PC-9 (cell line): ENCODE results near the gene MTCL1. TPM values are rescaled to one million over a fixed set of nuclear protein-coding genes. Genes with fewer than 3 reads are reported as not detected.

ENCODE experiments used
- BruUV-seq: library from RNA; stranded (reverse); fragments of 400-500 nt; replicated peaks from 2 replicates; lab custom pipeline; 2021; lab: Mats Ljungman, UMichigan
- CTCF ChIA-PET: fragments of 300-600 bp; sonication (Branson Sonifier 250); formaldehyde crosslinking; loops from one replicate; lab custom pipeline; 2022; ENCODE audit warnings: antibody characterized with exemption; lab: Charles Lee
- POLR2A ChIA-PET: fragments of 300-600 bp; sonication (Branson Sonifier 250); formaldehyde crosslinking; loops from one replicate; lab custom pipeline; 2022; ENCODE audit warnings: antibody characterized with exemption; ENCODE audit not compliant: unreplicated experiment; lab: Charles Lee
- DNase-seq, 2 experiments: peaks; one replicate each; pipeline versions ENCODE4 v3.0.0 to v3.0.0-alpha.2; 2015 to 2022; ENCODE audit warnings: mixed read lengths in 1 of 2
- H2AFZ ChIP-seq: fragments of 200-600 bp; sonication (generic); 2 replicates; pipeline ENCODE4 v1.8.1; 2017; ENCODE audit warnings: antibody characterized with exemption
- H3F3A ChIP-seq: fragments of 200-600 bp; sonication (generic); 2 replicates; pipeline ENCODE4 v1.8.1; 2017; ENCODE audit warnings: antibody characterized with exemption, mild to moderate bottlenecking, low read depth; ENCODE audit not compliant: insufficient read depth
- H3K27ac ChIP-seq: fragments of 200-600 bp; sonication (generic); 2 replicates; pipeline ENCODE4 v1.6.1; 2016; ENCODE audit warnings: mixed run types
- H3K27me3 ChIP-seq: fragments of 200-600 bp; sonication (generic); 2 replicates; pipeline ENCODE4 v1.6.1; 2016; ENCODE audit warnings: low read depth, mixed run types; ENCODE audit not compliant: insufficient read depth
- H3K36me3 ChIP-seq: fragments of 200-600 bp; sonication (generic); 2 replicates; pipeline ENCODE4 v1.6.1; 2016; ENCODE audit warnings: low read depth, mixed run types
- H3K4me1 ChIP-seq: fragments of 200-600 bp; sonication (generic); replicated peaks from 2 replicates; pipeline ENCODE4 v1.6.1; 2016; ENCODE audit warnings: mixed run types; ENCODE audit not compliant: insufficient read depth
- H3K4me2 ChIP-seq: fragments of 200-600 bp; sonication (generic); 2 replicates; pipeline ENCODE4 v1.6.1; 2017; ENCODE audit warnings: mixed run types
- H3K4me3 ChIP-seq: fragments of 200-600 bp; sonication (generic); 2 replicates; pipeline ENCODE4 v1.6.1; 2016; ENCODE audit warnings: mixed run types
- H3K79me2 ChIP-seq: fragments of 200-600 bp; sonication (generic); 2 replicates; pipeline ENCODE4 v1.6.1; 2017; ENCODE audit warnings: low read depth, mixed run types
- H3K9me2 ChIP-seq: fragments of 200-600 bp; sonication (generic); 2 replicates; pipeline ENCODE4 v1.8.1; 2017; ENCODE audit warnings: mild to moderate bottlenecking; ENCODE audit not compliant: insufficient read depth
- H3K9me3 ChIP-seq: fragments of 200-600 bp; sonication (generic); 2 replicates; pipeline ENCODE4 v1.8.1; 2016; ENCODE audit warnings: low read depth; ENCODE audit not compliant: insufficient read depth
- H4K20me1 ChIP-seq: fragments of 200-600 bp; sonication (generic); 2 replicates; pipeline ENCODE4 v1.8.1; 2017; ENCODE audit not compliant: insufficient read depth
- EZH2 ChIP-seq: fragments of 200-600 bp; sonication (generic); IDR thresholded peaks from 2 replicates; pipeline ENCODE4 v1.8.0; 2017; ENCODE audit warnings: antibody characterized with exemption, low read depth
- intact Hi-C: fragments of 100-400 bp; cut with micrococcal nuclease; formaldehyde crosslinking; loops from one replicate; pipeline ENCODE4 v1.10.0; 2022; ENCODE audit not compliant: unreplicated experiment
- total RNA-seq: library from RNA; stranded (reverse); gene quantifications from 2 replicates; pipeline ENCODE4 v1.2.3, GENCODE V29; 2021
- TF ChIP-seq, protein P1 (sequence below): fragments of 200-600 bp; sonication (generic); conservative IDR thresholded peaks from 2 replicates; pipeline ENCODE4 v1.6.1; 2017; ENCODE audit warnings: mixed run types, antibody characterized with exemption, mild to moderate bottlenecking, moderate library complexity

MTCL1 gene
- total RNA-seq, 1 experiment from 2014 or later, result 29.6 TPM

DNA sequence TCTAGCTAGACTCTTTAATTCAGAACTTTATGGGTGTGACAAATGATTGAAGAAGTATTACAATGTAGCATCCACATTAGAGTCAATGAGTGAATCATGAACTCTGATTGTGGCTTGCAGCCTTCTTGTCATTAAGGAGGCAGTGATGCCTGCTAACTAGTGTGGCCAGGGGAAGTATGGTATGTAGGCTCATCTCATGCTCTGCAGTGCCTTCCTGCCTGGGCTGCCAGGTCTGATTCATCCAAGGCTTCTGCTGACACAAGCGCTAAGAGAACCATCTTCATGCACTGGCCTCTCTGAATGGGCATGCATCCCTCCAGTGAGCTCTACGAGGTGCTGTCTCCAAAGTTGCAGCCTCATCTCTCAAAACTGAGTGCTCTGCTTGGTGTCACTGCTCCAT, 144.3 kb downstream of the MTCL1 start:
- H2AFZ ChIP-seq, result no peak overlapping the region
- H3K4me2 ChIP-seq, result no peak overlapping the region
- BruUV-seq, result no TSS peak
- no peak overlapping the region for H3K4me3 ChIP-seq
- no peaks in the 10 kb centered on the region for H3K9me3 ChIP-seq
- DNase-seq, result no peak
- ChIA-PET POLR2A (no interaction called here), CTCF (no interaction called here)
- H3K36me3 ChIP-seq, result no peaks in the 10 kb centered on the region
- intact Hi-C loops, result no loop called here
- no peaks in the 10 kb centered on the region for H3K79me2 ChIP-seq
- H3K27me3 ChIP-seq, result no peaks in the 10 kb centered on the region
- no peaks in the 10 kb centered on the region for H4K20me1 ChIP-seq
- TF ChIP-seq, protein P1, sequence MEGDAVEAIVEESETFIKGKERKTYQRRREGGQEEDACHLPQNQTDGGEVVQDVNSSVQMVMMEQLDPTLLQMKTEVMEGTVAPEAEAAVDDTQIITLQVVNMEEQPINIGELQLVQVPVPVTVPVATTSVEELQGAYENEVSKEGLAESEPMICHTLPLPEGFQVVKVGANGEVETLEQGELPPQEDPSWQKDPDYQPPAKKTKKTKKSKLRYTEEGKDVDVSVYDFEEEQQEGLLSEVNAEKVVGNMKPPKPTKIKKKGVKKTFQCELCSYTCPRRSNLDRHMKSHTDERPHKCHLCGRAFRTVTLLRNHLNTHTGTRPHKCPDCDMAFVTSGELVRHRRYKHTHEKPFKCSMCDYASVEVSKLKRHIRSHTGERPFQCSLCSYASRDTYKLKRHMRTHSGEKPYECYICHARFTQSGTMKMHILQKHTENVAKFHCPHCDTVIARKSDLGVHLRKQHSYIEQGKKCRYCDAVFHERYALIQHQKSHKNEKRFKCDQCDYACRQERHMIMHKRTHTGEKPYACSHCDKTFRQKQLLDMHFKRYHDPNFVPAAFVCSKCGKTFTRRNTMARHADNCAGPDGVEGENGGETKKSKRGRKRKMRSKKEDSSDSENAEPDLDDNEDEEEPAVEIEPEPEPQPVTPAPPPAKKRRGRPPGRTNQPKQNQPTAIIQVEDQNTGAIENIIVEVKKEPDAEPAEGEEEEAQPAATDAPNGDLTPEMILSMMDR, result no peak
- TF ChIP-seq EZH2, result no peak
- no peaks in the 10 kb centered on the region for H3K4me1 ChIP-seq
- no peaks in the 10 kb centered on the region for H3F3A ChIP-seq
- no peak overlapping the region for H3K27ac ChIP-seq
- H3K9me2 ChIP-seq, result no peaks in the 10 kb centered on the region

DNA sequence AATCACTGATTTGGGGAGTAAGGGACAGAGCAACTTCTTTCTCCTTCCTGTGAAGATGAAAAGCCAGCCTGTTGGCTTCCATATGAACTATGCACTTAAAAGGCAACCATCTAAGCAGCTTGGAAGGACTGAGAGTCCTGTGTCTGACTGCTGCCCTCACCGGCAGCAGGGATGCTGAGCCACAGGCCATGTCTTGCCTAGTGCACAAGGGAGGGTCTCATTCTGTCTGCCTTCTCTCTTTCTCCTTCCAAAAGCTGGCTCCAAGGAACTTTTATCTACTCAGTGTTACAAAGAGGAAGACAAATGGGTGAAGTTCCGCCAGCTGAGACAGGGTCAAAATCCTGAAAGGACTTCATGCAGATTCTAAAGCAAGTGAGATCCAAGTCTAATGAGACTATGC, 146.3 kb downstream of the MTCL1 start:
- Histone ChIP-seq H3K9me2 (no peaks in the 10 kb centered on the region), H3K9me3 (no peaks in the 10 kb centered on the region), H3K4me2 (no peak overlapping the region), H4K20me1 (no peaks in the 10 kb centered on the region), H3K27me3 (no peaks in the 10 kb centered on the region), H3K4me3 (no peak overlapping the region), H2AFZ (no peak overlapping the region), H3K27ac (no peak overlapping the region), H3K4me1 (no peaks in the 10 kb centered on the region), H3K79me2 (no peaks in the 10 kb centered on the region), H3F3A (no peaks in the 10 kb centered on the region), H3K36me3 (no peaks in the 10 kb centered on the region)
- no peak for DNase-seq
- no TSS peak for BruUV-seq
- POLR2A ChIA-PET, result no interaction called here
- CTCF ChIA-PET, result no interaction called here
- TF ChIP-seq EZH2, result no peak
- TF ChIP-seq, protein P1, result no peak
- intact Hi-C loops, result no loop called here

DNA sequence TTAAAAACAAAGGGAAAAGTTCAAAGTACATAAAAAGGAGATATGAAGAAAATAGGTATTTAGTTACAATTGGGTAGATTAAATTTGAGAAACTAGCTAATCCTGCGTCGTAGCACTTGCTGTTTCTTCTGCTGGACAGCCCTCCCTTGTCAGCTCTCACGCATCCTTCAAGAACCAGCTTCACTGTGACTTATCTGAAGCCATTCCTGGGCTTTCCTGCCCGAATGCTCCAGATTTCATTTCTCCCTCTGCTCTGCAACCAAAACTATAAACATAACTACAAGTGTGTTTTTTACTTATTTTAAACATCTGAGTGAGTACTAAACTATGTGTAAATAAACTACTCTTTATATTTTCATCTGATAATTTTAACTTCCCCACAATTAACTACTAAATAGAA, 149.2 kb downstream of the MTCL1 start:
- no peaks in the 10 kb centered on the region for H3K79me2 ChIP-seq
- no peaks in the 10 kb centered on the region for H3K27me3 ChIP-seq
- no peaks in the 10 kb centered on the region for H3K36me3 ChIP-seq
- H3K9me3 ChIP-seq, result no peaks in the 10 kb centered on the region
- H2AFZ ChIP-seq, result no peak overlapping the region
- H3K4me1 ChIP-seq, result peaks cover 13% of the 10 kb centered on the region
- H3F3A ChIP-seq, result peaks cover 9% of the 10 kb centered on the region; the same call in 1 of the 2 replicates
- no peak overlapping the region for H3K27ac ChIP-seq
- H3K4me2 ChIP-seq, result no peak overlapping the region
- no TSS peak for BruUV-seq
- CTCF ChIA-PET, result no interaction called here
- no peak for DNase-seq
- POLR2A ChIA-PET, result no interaction called here
- no peaks in the 10 kb centered on the region for H4K20me1 ChIP-seq
- no peaks in the 10 kb centered on the region for H3K9me2 ChIP-seq
- intact Hi-C loops, result no loop called here
- TF ChIP-seq EZH2, result no peak
- TF ChIP-seq, protein P1, result no peak
- no peak overlapping the region for H3K4me3 ChIP-seq
